K562 (cell line): ENCODE data around the gene SDE2. TPM values are rescaled to one million over a fixed set of nuclear protein-coding genes. Genes with fewer than 3 reads are reported as not detected.
A peak's percentile ranks its signal among the peaks of the same experiment; 100 is the strongest.

Experiments used
- BACH1 ChIP-seq: fragments of 200-800 bp; sonication (Bioruptor generic); IDR thresholded peaks from 2 replicates; pipeline ENCODE4 v1.6.1; 2016; ENCODE audit warnings: missing genetic modification characterization, missing compliant biosample characterization
- CREBBP ChIP-seq: IDR thresholded peaks from one replicate; pipeline ENCODE4 v1.6.1; 2012; ENCODE audit warnings: low read depth, mild to moderate bottlenecking, control low read depth, inconsistent platforms, low read length
- FOXM1 ChIP-seq, 2 experiments: fragments of 450-650 bp in 1 of 2; sonication (generic) in 1 of 2; formaldehyde crosslinking in 1 of 2; IDR thresholded peaks; 2 replicates each; pipeline versions ENCODE4 v1.6.1 to v1.9.0; 2017 to 2022; ENCODE audit warnings: low read depth in 2 of 2, mild to moderate bottlenecking in 2 of 2, missing genetic modification reagents in 1 of 2, moderate library complexity in 1 of 2
- GABPA ChIP-seq: fragments of 200-800 bp; sonication (Bioruptor generic); conservative IDR thresholded peaks from 2 replicates; pipeline ENCODE4 v1.6.1; 2016; ENCODE audit warnings: low read depth, missing genetic modification characterization, missing compliant biosample characterization
- HMG20B ChIP-seq: fragments of 250-450 bp; sonication (Bioruptor Pico); IDR thresholded peaks from 2 replicates; pipeline ENCODE4 v1.5.0; 2021; ENCODE audit warnings: mild to moderate bottlenecking
- KAT7 ChIP-seq: sonication (generic); formaldehyde crosslinking; IDR thresholded peaks from 2 replicates; pipeline ENCODE4 v1.8.0; 2022; ENCODE audit warnings: missing genetic modification reagents, mild to moderate bottlenecking, borderline replicate concordance
- KDM2B ChIP-seq: fragments of 250-450 bp; sonication (Bioruptor Pico); IDR thresholded peaks from 2 replicates; pipeline ENCODE4 v1.8.0; 2021; ENCODE audit warnings: mild to moderate bottlenecking, moderate library complexity
- MLLT1 ChIP-seq, 2 experiments: fragments of 450-650 bp; IDR thresholded peaks; 2 replicates each; pipeline ENCODE4 v1.6.1; 2016
- MLX ChIP-seq, 2 experiments: fragments of 450-650 bp in 1 of 2; sonication (generic) in 1 of 2; formaldehyde crosslinking; conservative IDR thresholded peaks; 2 replicates each; pipeline versions ENCODE4 v1.4.0 to v1.8.1; 2020 to 2022; ENCODE audit warnings: mild to moderate bottlenecking in 1 of 2, missing genetic modification reagents in 1 of 2
- POLR2A ChIP-seq: fragments of 450-650 bp; conservative IDR thresholded peaks from 2 replicates; pipeline ENCODE4 v1.6.1; 2016
- RCOR1 ChIP-seq, 2 experiments: IDR thresholded peaks; 2 replicates each; pipeline ENCODE4 v1.6.1; 2012; ENCODE audit warnings: low read depth in 2 of 2, low read length in 2 of 2, borderline replicate concordance in 1 of 2, improper control_type of control experiment in 1 of 2
- RNF219 ChIP-seq: fragments of 250-450 bp; sonication (Bioruptor Pico); IDR thresholded peaks from 2 replicates; pipeline ENCODE4 v1.5.0; 2022; ENCODE audit warnings: mild to moderate bottlenecking
- SMARCA5 ChIP-seq: fragments of 450-650 bp; IDR thresholded peaks from 2 replicates; pipeline ENCODE4 v1.6.1; 2016
- SRSF7 ChIP-seq: fragments of 200-400 bp; formaldehyde crosslinking; optimal IDR thresholded peaks from 2 replicates; pipeline ENCODE3; 2017; ENCODE audit warnings: mild to moderate bottlenecking, low read depth, low read length
- TRIM24 ChIP-seq, 2 experiments: fragments of 450-650 bp; IDR thresholded peaks; 2 replicates each; pipeline ENCODE4 v1.6.1; 2016
- ZFP30 ChIP-seq: fragments of 250-450 bp; sonication (Bioruptor Pico); IDR thresholded peaks from 2 replicates; pipeline ENCODE4 v1.8.0; 2022; ENCODE audit warnings: moderate library complexity, mild to moderate bottlenecking, inconsistent platforms, borderline replicate concordance
- ZNF224 ChIP-seq: sonication (generic); formaldehyde crosslinking; IDR thresholded peaks from 2 replicates; pipeline ENCODE4 v1.8.0; 2022; ENCODE audit warnings: mild to moderate bottlenecking, missing genetic modification reagents
- ZNF586 ChIP-seq: fragments of 450-650 bp; formaldehyde crosslinking; conservative IDR thresholded peaks from 2 replicates; pipeline ENCODE4 v1.4.0; 2020; ENCODE audit warnings: mild to moderate bottlenecking, moderate library complexity
- polyA plus RNA-seq, 8 experiments: library from polyadenylated mRNA; depleted of rRNA in 4 of 8; stranded (reverse) in 5 of 8; unstranded in 3 of 8; fragments of >200 nt; fragmentation: Nextera tagmentation in 2 of 8; fragmentation: Illumina TruSeq in 1 of 8; extraction: Ambion mirVana in 2 of 8; extraction: Trizol in 1 of 8; gene quantifications; 2 replicates each; pipeline versions ENCODE4 v1.2.1 to v1.2.3, GENCODE V29; 2011 to 2014; ENCODE audit warnings: inconsistent platforms in 1 of 8, missing spikeins in 1 of 8
- total RNA-seq, 7 experiments: library from RNA; depleted of rRNA in 6 of 7; stranded (reverse); fragments of >200 nt in 6 of 7; fragmentation: Illumina TruSeq in 2 of 7; extraction: Trizol in 2 of 7; gene quantifications; 2 replicates each; pipeline versions ENCODE4 v1.2.1 to v1.2.3, GENCODE V29; 2011 to 2021; ENCODE audit warnings: low replicate concordance in 1 of 7
- TF ChIP-seq, protein P1 (sequence below): fragments of 450-650 bp; IDR thresholded peaks from one replicate; pipeline ENCODE4 v1.6.1; 2018; ENCODE audit warnings: mild to moderate bottlenecking, moderate library complexity; ENCODE audit not compliant: partially characterized antibody
- TF ChIP-seq, protein P2 (sequence below): fragments of 250-450 bp; sonication (Bioruptor Pico); IDR thresholded peaks from 2 replicates; pipeline ENCODE4 v1.5.0; 2021; ENCODE audit warnings: mild to moderate bottlenecking, moderate library complexity

Gene SDE2
- total and polyA plus RNA-seq, 9 of the 15 experiments (the other 6 are each of a cell fraction or from before 2014, with no cell fraction given), result 14.3 to 62.3 (median 46.0) TPM

- TF ChIP-seq, protein P1, sequence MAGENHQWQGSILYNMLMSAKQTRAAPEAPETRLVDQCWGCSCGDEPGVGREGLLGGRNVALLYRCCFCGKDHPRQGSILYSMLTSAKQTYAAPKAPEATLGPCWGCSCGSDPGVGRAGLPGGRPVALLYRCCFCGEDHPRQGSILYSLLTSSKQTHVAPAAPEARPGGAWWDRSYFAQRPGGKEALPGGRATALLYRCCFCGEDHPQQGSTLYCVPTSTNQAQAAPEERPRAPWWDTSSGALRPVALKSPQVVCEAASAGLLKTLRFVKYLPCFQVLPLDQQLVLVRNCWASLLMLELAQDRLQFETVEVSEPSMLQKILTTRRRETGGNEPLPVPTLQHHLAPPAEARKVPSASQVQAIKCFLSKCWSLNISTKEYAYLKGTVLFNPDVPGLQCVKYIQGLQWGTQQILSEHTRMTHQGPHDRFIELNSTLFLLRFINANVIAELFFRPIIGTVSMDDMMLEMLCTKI, result no peak
- TF ChIP-seq KDM2B (CRISPR knock-in tag) (0 out of 2 replicates have a peak, but pooled peaks have one; percentile 9), SRSF7 (no peak), ZNF586 (CRISPR knock-in tag) (no peak), GABPA (no peak), POLR2A (no peak), TRIM24 (IDR thresholded peaks at IDR 0.05) (no peak), RCOR1 (IDR thresholded peaks at IDR 0.05; ENCODE audit: borderline replicate concordance in 1 of 2, low read depth in 2 of 2, low read length in 2 of 2) (0 out of 4 replicates have a peak, but pooled peaks of 1 of the 2 experiments have one; percentile 17), HMG20B (CRISPR knock-in tag) (no peak), FOXM1 (IDR thresholded peaks at IDR 0.05; ENCODE audit: low read depth) (no peak), FOXM1 (CRISPR knock-in tag; IDR thresholded peaks at IDR 0.05; ENCODE audit: low read depth) (no peak), KAT7 (CRISPR knock-in tag) (no peak), RNF219 (CRISPR knock-in tag) (no peak), CREBBP (no peak), ZFP30 (CRISPR knock-in tag) (no peak), ZNF224 (no peak), MLX (CRISPR knock-in tag; conservative IDR thresholded peaks at IDR 0.05) (no peak), MLLT1 (IDR thresholded peaks at IDR 0.05) (peak in 1 of 2 experiments; percentile 68; a peak in 1 of 4 replicates), SMARCA5 (no peak), BACH1 (no peak)
- TF ChIP-seq, protein P2, sequence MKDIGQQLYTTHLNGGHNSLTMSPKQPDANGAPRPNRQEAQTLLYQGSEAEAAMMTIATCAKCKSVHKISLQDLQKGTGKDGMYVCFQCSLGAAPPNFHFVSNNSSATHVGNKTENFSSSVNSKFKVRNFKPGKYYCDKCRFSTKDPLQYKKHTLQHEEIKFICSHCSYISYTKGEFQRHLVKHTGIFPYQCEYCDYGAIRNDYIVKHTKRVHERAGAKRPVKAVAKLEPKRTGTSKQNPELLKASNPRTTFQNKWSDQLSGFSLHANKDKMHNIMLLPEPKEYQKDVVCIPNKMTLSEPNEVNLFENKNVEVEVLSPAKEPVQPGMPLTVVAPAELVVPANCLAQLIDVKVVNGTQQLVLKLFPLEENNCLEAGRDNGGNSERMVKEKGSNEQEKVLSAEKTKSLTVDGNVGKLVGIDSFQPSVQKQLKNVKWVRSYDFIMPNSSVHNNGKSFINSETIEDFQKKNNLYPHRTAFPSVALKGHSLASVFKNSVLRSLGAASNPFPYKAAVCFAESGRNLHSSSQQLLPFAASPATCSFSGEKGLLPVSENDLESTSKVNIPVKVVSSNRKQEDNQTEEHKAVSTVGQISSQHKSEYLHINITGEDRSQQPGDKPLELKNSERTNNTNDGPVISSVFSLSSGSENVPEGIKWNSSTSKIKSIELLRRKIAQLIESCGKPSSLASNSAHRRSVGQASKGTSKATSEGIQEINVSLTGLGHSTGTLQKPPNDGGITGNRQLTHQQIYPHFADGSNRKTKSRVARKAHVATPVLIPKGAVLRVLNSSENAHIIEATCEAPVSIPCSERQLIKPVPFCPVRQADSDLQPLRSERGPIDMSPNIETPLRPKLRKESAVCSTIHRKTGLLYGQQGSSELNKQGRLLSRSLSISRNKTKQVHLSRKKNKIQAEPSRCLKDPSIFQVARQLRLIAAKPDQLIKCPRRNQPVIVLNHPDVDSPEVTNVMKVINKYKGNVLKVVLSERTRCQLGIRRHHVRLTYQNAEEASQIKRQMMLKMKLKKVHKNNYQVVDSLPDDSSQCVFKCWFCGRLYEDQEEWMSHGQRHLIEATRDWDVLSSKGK (CRISPR knock-in tag), result no peak
Measured at GRCh38 chr1:225962440-225962975, 36.6 kb downstream of the SDE2 start (continued).
